GM21786 (cell line): ENCODE measurements around the gene HOOK2.
"Not testable (repeated sequence)": the region's sequence is repeated elsewhere in the genome, so short reads cannot be mapped to it uniquely, and the experiment has no call there.

ENCODE experiments used
- ATAC-seq: cut with Tn5 transposase; IDR thresholded peaks from one replicate; pipeline ENCODE4 v1.9.1; 2021; ENCODE audit not compliant: unreplicated experiment

Gene HOOK2

GRCh38 chr19:12756150-12756883 is 19.0 kb downstream of the HOOK2 start:
- no peak for ATAC-seq

DNA sequence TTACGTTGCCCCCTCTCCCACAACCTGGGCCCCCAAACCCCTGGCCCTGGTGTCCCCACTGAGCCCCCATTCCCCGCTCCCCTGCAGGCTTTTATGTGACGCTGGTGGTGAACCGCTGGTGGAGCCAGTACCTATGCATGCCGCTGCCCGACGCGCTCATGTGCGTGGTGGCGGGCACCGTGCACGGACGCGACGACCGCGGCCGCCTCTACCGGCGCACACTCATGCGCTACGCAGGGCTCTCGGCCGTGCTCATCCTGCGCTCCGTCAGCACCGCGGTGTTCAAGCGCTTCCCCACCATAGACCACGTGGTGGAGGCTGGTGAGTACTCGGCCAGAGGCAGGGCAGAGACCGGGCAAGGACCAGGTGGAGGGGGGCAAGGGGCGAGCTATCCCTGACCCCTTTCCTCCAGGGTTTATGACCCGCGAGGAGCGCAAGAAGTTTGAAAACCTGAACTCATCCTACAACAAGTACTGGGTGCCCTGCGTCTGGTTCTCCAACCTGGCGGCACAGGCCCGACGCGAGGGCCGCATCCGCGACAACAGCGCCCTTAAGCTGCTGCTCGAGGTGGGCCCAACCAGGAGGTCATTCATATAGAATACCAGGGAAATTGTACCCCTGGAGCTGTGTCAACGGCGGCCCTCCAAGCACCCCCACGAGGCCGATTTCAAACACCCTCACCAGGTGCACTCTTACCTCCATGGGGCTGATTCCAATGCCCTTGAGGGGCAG is 20.7 kb downstream of the HOOK2 start:
- ATAC-seq = no peak

DNA sequence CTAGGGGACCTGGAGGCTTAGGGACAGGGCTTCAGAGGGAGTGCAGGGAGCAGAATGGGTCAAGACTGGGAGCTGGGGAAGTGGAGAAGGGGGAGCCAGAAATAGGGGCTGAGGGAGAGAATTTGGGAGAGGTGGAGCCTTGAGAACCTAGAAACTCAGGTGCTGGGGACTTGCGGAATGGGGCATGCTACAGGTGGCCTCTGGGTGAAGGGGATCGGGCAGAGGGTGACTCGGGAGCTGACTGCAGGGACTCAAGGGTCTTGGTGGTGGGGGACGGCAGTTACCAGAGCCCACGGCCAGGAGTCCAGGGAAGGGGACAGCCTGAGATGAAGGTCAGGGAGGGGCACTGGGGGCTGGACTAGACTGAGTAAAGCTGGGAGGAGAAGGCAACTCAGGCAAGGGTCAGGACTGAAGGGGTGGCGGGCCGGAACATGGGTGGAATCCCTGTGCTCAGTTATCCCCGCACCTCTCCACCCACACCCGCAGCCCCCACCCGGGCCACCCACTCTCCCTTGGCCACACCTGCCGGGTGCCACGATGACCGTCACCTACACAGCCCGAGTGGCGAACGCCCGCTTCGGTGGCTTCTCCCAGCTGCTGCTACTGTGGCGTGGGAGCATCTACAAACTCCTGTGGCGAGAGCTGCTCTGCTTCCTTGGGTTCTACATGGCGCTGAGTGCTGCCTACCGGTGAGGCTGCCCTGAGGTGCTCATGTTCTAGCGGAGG is 23.1 kb downstream of the HOOK2 start:
- ATAC-seq = no peak

- ATAC-seq = no peak
These were observed 23.7 kb downstream of the HOOK2 start, which contains the start of gene BEST2 for GRCh38 chr19:12751635-12752034. Gene BEST2, plus strand, starts transcription at chr19:12751791. Its CDS starts 802 bp downstream, at chr19:12752593.

- no peak for ATAC-seq
These were observed 24.5 kb downstream of the HOOK2 start for GRCh38 chr19:12750851-12751250.

DNA sequence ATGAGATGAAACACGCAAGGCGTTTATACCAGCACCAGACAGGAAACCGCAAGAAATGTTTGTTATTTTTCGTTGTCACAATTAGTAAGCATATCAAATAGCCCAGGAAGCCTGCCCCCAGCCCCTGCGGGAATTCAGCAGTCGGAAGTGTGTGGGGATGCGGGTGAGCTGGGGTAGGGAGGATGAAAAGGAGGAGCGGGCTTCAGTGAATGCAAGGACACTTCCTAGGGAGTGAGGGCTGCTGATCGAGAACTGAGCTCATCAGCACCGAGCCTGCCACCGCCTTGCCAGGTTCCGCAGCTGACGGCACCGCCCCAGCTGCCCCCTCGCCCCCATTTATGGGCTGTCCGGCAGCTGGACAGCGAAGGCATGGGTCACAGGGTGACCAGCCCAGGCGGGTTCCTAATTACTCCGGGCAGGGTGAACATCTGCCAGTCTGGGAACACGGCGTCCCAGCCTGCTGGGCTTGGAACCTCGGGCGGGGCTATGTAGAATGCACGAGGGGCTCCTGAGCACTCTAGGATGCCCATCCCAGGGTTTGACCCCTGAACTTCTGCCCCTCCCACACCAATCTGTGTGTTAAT is 25.3 kb downstream of the HOOK2 start:
- no peak for ATAC-seq

DNA sequence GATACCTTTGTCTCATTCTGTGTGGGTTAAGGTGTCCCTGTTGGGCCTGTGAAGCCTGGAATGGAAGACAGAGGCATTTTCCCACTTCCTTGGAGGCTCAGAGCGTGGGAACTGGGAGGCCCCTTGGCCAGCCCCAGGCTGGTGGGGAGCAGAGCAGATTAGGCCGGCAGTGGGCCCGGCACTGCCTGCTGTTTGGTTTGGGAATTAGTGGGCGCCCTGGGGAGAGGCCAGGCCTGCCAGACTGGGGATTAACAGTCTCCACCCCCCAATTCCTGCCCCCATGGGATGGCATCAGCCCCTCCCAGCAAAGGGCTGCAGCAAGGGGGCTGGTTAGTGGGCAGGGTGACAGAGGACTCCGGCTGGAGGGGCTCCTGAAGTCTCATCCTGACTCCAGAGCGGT is 26.9 kb downstream of the HOOK2 start:
- no peak for ATAC-seq

- no peak for ATAC-seq
These were observed 30.0 kb downstream of the HOOK2 start for GRCh38 chr19:12745166-12745897.

DNA sequence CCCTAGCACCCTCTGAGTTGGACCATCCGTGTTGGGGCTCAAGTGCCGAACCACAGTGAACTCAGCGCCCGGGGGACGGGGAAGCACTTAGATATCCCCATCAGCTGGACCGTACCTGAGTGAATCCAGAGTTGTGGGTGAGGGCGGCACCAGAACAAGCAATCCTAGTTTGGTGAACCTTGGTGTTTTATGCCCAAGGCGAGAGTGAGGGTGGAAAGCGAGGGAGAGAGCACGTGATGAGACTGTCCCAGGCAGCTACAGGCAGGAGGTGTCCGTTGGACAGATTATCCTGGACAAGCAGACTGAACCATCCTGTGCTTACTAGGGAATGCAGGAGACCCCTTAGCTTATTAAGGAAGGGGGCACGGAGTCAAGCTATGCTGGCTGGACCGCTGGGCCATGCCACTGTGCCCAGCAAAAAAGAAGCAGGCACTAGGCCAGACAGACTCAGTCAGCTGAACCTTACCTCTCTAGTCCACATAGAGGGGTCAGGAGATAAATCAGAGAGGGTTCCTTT is 37.5 kb downstream of the HOOK2 start:
- no peak for ATAC-seq

GRCh38 chr19:12736995-12737834 is 38.1 kb downstream of the HOOK2 start, which contains the start of gene GET3:
Gene GET3, plus strand, starts transcription at chr19:12737497. Its CDS starts 9 bp downstream, at chr19:12737506.
- peak; percentile 85 for ATAC-seq

DNA sequence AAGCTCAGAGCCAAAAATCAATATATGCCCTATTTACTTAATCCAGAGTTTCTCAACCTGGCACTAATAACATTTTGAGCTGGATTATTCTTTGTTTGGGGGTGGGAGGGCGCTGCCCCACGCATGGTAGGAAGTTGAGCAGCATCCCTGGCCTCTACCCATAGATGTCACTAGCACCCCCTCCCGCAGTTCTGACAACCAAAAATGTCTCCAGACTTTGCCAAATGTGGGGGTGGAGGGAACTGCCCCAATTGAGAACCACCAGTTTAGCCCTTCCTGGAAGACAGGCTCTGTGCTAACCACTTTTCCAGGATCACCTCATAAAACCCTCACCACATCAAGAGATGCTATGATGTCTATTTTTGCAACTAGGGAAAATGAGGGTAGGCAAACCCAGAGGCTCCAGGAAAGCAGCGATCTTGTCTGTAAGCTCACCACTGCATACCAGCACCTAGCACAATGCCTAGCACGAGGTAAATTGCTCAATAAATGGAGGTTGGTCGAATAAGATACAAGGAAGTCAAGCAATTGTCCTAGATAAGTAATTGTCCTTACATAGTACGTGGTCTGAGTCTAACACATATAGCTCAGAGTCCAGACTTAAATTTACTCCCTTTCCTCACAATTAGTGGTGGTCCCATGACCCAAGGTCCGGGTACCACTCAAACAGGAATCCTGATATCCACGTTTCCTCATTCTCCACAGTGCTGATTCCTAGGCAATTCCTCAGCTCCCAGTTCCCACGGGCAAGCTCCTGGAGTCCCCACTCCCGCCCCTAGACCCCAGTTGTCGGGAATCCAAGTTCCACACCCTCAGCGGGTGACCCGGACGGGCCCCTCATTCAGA is 41.8 kb downstream of the HOOK2 start:
- ATAC-seq = no peak

- no peak for ATAC-seq
These were observed 44.0 kb downstream of the HOOK2 start for GRCh38 chr19:12731337-12731736.

DNA sequence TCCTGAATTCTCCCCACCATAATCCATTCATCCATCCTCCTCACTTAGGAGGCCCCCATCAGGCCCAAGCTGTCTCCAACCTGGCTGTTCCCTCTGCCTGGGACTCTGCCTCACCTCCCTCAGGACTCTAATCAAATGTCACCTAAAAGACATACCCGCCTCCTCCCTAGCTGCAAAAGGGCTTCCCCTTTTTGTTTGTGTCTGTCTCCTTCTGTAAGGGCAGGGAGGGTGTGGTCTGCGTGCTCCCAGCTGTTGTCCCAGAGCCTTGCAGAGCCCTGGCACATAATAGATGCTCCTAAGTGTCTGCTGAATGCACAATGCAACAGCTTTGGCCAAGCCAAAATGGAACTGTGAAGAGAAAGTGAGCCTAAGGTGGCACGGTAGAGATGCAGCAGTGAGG is 45.3 kb downstream of the HOOK2 start:
- ATAC-seq = no peak

GRCh38 chr19:12727745-12728433 is 47.5 kb downstream of the HOOK2 start:
- no peak for ATAC-seq

- ATAC-seq = no peak
These were observed 48.4 kb downstream of the HOOK2 start for GRCh38 chr19:12726988-12727316.

DNA sequence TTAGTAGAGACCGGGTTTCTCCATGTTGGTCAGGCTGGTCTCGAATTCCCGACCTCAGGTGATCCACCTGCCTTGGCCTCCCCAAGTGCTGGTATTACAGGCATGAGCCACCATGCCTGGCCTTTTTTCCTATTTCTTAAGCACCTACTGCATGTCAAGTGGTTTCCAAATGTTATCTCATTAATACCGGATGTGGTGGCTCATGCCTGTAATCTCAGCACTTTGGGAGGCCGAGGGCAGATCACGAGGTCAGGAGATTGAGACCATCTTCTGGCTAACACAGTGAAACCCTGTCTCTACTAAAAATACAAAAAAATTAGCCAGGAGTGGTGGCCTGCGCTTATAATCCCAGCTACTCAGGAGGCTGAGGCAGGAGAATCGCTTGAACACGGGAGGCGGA is 49.7 kb downstream of the HOOK2 start:
- not testable (repeated sequence) for ATAC-seq

- no peak for ATAC-seq
These were observed 51.5 kb downstream of the HOOK2 start, which contains the start of gene TNPO2 for GRCh38 chr19:12723641-12724426. Gene TNPO2, minus strand, starts transcription at chr19:12723932. Its CDS starts 2,955 bp downstream, at chr19:12720977.

- no peak for ATAC-seq
These were observed 52.0 kb downstream of the HOOK2 start for GRCh38 chr19:12723381-12723640.
